SKM-1 (cell line): ENCODE measurements around the gene EVI5.

Experiments used
- DNase-seq: peaks from one replicate; lab custom pipeline; 2025; ENCODE audit not compliant: unreplicated experiment; lab: John Stamatoyannopoulos, UW

Gene EVI5

DNA sequence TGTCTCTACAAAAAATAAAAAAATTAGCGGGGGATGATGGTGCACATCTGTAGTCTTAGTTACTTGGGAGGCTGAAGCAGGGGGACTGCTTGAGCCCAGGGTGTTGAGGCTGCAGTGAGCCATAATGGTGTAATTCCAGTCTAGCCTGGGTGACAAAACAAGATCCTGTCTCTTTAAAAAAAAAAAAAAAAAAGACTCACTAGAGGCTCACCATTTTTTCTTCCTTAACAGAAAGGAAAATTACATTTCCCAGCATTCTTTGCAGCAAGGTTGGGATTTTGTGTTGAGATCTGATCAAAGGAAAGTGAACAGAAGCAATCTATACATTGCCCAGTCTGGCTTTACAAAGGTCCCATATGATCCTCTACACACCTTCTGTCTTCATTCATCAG is 319.7 kb downstream of the EVI5 start:
- DNase-seq: no peak

- DNase-seq: no peak
Observed at GRCh38 chr1:92464588-92465255, 320.2 kb downstream of the EVI5 start.

DNA sequence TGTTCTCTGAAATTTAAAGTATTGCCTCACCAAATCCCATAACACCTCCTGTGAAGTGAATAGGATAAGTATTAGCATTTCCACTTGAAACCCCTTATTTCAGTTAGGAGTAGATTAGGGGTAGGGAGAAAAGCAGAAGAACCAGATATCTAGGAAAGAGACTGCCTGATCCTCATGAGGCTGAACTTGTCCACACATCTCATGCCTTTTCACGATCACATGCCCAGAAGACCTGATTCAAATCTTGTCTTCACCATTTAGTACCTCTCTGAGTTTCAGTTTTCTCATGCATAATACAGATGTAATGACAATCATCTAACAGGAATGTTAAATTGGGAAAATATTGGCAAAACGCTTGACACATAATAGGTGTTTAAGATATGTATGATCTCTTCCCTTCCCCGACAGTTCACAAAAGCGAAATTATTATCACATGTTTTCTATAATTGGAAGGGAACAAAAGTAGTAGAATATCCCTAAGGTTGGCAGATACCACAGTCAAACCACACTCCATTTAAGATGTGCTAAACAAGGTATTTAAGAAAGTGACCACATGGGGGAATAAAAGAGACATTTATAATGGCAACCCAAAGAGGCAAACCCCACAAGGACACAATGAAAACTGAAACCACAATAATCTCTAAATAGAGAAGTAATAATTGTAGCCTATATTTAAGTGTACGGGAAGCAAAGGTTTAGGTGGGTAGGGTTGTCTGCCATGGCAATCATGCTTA is 323.4 kb downstream of the EVI5 start:
- DNase-seq: peak; percentile 33

- peak; percentile 99 for DNase-seq
Observed at GRCh38 chr1:92459871-92460320, 325.0 kb downstream of the EVI5 start.
